ENCODE data around the gene MFSD2B. TPM values are rescaled to one million over a fixed set of nuclear protein-coding genes. Genes with fewer than 3 reads are reported as not detected.

MFSD2B gene
- total RNA-seq, 1 experiment from 2014 or later, result 0.42 TPM

DNA sequence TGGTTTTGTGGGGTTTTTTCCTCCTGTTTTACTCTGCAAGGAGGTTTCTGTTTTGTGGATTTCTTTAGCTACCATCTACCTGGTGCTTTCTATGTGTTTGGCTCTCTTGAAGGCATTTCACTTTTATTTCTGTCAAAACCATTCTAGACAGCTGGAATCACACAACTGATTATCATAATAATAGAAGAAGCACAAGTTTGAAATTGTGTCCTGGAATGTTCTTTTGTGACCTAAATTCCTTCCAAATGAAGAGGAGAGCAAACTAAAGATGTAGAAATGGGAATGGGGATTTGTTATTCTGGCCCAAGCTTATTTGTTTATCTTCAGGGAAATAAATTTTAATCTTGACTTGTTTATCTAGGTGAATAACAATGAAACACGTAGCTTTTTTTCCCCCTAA, 17.0 kb upstream of the MFSD2B start:
- H3K4me3 Mint-ChIP-seq, result no peak overlapping the region; the same call in 1 of the 2 replicates
- H3K9me3 Mint-ChIP-seq, result no peaks in the 10 kb centered on the region
- H3K27ac Mint-ChIP-seq, result peak overlapping the region; percentile 94
- no peak for ATAC-seq
- H3K4me1 Mint-ChIP-seq, result peaks cover 30% of the 10 kb centered on the region
- TF ChIP-seq ZNF396 (CRISPR knock-in tag; IDR thresholded peaks at IDR 0.05; ENCODE audit: borderline replicate concordance), result no peak
- TF ChIP-seq ZNF138 (CRISPR knock-in tag; conservative IDR thresholded peaks at IDR 0.05), result no peak
- no peak for TF ChIP-seq NR3C1 (CRISPR knock-in tag; conservative IDR thresholded peaks at IDR 0.05; ENCODE audit: low read depth)
- TF ChIP-seq, protein P1, sequence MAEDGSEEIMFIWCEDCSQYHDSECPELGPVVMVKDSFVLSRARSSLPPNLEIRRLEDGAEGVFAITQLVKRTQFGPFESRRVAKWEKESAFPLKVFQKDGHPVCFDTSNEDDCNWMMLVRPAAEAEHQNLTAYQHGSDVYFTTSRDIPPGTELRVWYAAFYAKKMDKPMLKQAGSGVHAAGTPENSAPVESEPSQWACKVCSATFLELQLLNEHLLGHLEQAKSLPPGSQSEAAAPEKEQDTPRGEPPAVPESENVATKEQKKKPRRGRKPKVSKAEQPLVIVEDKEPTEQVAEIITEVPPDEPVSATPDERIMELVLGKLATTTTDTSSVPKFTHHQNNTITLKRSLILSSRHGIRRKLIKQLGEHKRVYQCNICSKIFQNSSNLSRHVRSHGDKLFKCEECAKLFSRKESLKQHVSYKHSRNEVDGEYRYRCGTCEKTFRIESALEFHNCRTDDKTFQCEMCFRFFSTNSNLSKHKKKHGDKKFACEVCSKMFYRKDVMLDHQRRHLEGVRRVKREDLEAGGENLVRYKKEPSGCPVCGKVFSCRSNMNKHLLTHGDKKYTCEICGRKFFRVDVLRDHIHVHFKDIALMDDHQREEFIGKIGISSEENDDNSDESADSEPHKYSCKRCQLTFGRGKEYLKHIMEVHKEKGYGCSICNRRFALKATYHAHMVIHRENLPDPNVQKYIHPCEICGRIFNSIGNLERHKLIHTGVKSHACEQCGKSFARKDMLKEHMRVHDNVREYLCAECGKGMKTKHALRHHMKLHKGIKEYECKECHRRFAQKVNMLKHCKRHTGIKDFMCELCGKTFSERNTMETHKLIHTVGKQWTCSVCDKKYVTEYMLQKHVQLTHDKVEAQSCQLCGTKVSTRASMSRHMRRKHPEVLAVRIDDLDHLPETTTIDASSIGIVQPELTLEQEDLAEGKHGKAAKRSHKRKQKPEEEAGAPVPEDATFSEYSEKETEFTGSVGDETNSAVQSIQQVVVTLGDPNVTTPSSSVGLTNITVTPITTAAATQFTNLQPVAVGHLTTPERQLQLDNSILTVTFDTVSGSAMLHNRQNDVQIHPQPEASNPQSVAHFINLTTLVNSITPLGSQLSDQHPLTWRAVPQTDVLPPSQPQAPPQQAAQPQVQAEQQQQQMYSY (CRISPR knock-in tag; IDR thresholded peaks at IDR 0.05), result no peak
- TF ChIP-seq, protein P2, sequence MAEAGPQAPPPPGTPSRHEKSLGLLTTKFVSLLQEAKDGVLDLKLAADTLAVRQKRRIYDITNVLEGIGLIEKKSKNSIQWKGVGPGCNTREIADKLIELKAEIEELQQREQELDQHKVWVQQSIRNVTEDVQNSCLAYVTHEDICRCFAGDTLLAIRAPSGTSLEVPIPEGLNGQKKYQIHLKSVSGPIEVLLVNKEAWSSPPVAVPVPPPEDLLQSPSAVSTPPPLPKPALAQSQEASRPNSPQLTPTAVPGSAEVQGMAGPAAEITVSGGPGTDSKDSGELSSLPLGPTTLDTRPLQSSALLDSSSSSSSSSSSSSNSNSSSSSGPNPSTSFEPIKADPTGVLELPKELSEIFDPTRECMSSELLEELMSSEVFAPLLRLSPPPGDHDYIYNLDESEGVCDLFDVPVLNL (CRISPR knock-in tag; IDR thresholded peaks at IDR 0.05; ENCODE audit: borderline replicate concordance, low read depth), result no peak
- no peak for TF ChIP-seq TCF7 (CRISPR knock-in tag; IDR thresholded peaks at IDR 0.05; ENCODE audit: low read depth)
- no peak for TF ChIP-seq ELF4 (CRISPR knock-in tag; IDR thresholded peaks at IDR 0.05; ENCODE audit: low read depth)
- no peak for TF ChIP-seq ZNF423 (CRISPR knock-in tag; IDR thresholded peaks at IDR 0.05)
- no peak for TF ChIP-seq NFATC4 (CRISPR knock-in tag; IDR thresholded peaks at IDR 0.05)
- TF ChIP-seq ESRRA (CRISPR knock-in tag; IDR thresholded peaks at IDR 0.05; ENCODE audit: borderline replicate concordance), result no peak
- TF ChIP-seq NR2C2 (CRISPR knock-in tag; IDR thresholded peaks at IDR 0.05), result no peak
- TF ChIP-seq, protein P3, sequence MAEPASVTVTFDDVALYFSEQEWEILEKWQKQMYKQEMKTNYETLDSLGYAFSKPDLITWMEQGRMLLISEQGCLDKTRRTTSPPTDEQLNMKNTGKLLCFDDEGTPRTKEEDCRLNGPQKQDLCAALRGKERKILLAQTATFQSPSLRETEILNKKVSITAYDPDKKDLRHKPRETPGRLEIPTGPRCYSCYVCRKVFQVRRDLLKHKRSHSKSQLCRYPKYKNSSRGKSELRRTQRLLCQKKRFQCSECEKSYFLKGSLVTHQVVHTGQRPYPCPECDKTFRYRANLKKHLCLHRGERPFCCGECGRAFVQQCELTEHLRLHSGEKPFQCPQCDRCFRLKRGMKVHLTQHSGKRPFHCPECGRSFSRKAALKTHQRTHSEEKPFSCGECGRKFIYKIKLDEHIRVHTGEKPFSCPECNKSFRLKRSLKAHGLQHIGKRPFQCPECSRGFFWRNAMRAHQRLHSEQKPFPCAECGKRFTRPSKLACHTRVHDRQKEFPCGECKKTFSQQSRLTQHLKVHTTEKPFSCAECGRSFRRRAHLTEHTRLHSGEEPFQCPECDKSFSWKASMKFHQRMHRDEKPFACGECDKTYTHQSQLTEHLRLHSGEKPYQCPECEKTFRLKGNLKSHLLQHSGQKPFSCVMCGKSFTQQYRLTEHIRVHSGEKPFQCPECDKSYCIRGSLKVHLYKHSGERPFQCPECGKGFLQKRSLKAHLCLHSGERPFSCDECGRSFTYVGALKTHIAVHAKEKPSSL (CRISPR knock-in tag; conservative IDR thresholded peaks at IDR 0.05), result no peak
- TF ChIP-seq MYBL2 (CRISPR knock-in tag; IDR thresholded peaks at IDR 0.05), result no peak
- TF ChIP-seq, protein P4, sequence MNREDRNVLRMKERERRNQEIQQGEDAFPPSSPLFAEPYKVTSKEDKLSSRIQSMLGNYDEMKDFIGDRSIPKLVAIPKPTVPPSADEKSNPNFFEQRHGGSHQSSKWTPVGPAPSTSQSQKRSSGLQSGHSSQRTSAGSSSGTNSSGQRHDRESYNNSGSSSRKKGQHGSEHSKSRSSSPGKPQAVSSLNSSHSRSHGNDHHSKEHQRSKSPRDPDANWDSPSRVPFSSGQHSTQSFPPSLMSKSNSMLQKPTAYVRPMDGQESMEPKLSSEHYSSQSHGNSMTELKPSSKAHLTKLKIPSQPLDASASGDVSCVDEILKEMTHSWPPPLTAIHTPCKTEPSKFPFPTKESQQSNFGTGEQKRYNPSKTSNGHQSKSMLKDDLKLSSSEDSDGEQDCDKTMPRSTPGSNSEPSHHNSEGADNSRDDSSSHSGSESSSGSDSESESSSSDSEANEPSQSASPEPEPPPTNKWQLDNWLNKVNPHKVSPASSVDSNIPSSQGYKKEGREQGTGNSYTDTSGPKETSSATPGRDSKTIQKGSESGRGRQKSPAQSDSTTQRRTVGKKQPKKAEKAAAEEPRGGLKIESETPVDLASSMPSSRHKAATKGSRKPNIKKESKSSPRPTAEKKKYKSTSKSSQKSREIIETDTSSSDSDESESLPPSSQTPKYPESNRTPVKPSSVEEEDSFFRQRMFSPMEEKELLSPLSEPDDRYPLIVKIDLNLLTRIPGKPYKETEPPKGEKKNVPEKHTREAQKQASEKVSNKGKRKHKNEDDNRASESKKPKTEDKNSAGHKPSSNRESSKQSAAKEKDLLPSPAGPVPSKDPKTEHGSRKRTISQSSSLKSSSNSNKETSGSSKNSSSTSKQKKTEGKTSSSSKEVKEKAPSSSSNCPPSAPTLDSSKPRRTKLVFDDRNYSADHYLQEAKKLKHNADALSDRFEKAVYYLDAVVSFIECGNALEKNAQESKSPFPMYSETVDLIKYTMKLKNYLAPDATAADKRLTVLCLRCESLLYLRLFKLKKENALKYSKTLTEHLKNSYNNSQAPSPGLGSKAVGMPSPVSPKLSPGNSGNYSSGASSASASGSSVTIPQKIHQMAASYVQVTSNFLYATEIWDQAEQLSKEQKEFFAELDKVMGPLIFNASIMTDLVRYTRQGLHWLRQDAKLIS (CRISPR knock-in tag; IDR thresholded peaks at IDR 0.05; ENCODE audit: borderline replicate concordance), result no peak
- TF ChIP-seq, protein P5, sequence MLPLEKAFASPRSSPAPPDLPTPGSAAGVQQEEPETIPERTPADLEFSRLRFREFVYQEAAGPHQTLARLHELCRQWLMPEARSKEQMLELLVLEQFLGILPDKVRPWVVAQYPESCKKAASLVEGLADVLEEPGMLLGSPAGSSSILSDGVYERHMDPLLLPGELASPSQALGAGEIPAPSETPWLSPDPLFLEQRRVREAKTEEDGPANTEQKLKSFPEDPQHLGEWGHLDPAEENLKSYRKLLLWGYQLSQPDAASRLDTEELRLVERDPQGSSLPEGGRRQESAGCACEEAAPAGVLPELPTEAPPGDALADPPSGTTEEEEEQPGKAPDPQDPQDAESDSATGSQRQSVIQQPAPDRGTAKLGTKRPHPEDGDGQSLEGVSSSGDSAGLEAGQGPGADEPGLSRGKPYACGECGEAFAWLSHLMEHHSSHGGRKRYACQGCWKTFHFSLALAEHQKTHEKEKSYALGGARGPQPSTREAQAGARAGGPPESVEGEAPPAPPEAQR (CRISPR knock-in tag; IDR thresholded peaks at IDR 0.05), result no peak
- TF ChIP-seq, protein P6, sequence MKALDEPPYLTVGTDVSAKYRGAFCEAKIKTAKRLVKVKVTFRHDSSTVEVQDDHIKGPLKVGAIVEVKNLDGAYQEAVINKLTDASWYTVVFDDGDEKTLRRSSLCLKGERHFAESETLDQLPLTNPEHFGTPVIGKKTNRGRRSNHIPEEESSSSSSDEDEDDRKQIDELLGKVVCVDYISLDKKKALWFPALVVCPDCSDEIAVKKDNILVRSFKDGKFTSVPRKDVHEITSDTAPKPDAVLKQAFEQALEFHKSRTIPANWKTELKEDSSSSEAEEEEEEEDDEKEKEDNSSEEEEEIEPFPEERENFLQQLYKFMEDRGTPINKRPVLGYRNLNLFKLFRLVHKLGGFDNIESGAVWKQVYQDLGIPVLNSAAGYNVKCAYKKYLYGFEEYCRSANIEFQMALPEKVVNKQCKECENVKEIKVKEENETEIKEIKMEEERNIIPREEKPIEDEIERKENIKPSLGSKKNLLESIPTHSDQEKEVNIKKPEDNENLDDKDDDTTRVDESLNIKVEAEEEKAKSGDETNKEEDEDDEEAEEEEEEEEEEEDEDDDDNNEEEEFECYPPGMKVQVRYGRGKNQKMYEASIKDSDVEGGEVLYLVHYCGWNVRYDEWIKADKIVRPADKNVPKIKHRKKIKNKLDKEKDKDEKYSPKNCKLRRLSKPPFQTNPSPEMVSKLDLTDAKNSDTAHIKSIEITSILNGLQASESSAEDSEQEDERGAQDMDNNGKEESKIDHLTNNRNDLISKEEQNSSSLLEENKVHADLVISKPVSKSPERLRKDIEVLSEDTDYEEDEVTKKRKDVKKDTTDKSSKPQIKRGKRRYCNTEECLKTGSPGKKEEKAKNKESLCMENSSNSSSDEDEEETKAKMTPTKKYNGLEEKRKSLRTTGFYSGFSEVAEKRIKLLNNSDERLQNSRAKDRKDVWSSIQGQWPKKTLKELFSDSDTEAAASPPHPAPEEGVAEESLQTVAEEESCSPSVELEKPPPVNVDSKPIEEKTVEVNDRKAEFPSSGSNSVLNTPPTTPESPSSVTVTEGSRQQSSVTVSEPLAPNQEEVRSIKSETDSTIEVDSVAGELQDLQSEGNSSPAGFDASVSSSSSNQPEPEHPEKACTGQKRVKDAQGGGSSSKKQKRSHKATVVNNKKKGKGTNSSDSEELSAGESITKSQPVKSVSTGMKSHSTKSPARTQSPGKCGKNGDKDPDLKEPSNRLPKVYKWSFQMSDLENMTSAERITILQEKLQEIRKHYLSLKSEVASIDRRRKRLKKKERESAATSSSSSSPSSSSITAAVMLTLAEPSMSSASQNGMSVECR (CRISPR knock-in tag; IDR thresholded peaks at IDR 0.05; ENCODE audit: borderline replicate concordance), result no peak
- no peak for TF ChIP-seq GTF2I (CRISPR knock-in tag; conservative IDR thresholded peaks at IDR 0.05)
- no peak for TF ChIP-seq NFE2L1 (CRISPR knock-in tag; IDR thresholded peaks at IDR 0.05)
- TF ChIP-seq HMGA2 (CRISPR knock-in tag; IDR thresholded peaks at IDR 0.05), result no peak
- no peaks in the 10 kb centered on the region for H3K36me3 Mint-ChIP-seq
- ChIA-PET CTCF (interaction anchor here (0.5 to 1.6 kb wide), 5 partner anchors 13 to 369 kb away, joined by 3 to 9 read pairs (median 3); partner anchors contain the start of gene ATAD2B), POLR2A (no interaction called here)
- no peak for DNase-seq (ENCODE audit: low spot score)
- no peaks in the 10 kb centered on the region for H3K27me3 Mint-ChIP-seq (ENCODE audit: low read depth)

Measured in WTC11 (cell line).